NCI-H187 treated with DMSO at 0.1 percent for 48 hours (cell line): ENCODE data around the gene HCRT.
"Not testable (repeated sequence)": the region's sequence is repeated elsewhere in the genome, so short reads cannot be mapped to it uniquely, and the experiment has no call there.

ENCODE experiments used
- DNase-seq: peaks from one replicate; lab custom pipeline; 2025; lab: John Stamatoyannopoulos, UW

HCRT gene

GRCh38 chr17:42184713-42185620, at the start of gene HCRT:
TSS of gene HCRT (minus strand) at chr17:42185452. CDS start at chr17:42185365, 87 bp downstream.
- no peak for DNase-seq

- DNase-seq: no peak
Observed at GRCh38 chr17:42233994-42234393, 48.7 kb upstream of the HCRT start.

GRCh38 chr17:42233156-42233555, 47.9 kb upstream of the HCRT start:
- no peak for DNase-seq

- DNase-seq: no peak
Observed at GRCh38 chr17:42230225-42230624, 45.0 kb upstream of the HCRT start.

- DNase-seq: no peak
Observed at GRCh38 chr17:42227849-42228700, 42.8 kb upstream of the HCRT start.

- DNase-seq: no peak
Observed at GRCh38 chr17:42225646-42226045, 40.4 kb upstream of the HCRT start.

- DNase-seq: no peak
Observed at GRCh38 chr17:42224651-42225050, 39.4 kb upstream of the HCRT start.

- DNase-seq: no peak
Observed at GRCh38 chr17:42221886-42222745, 36.9 kb upstream of the HCRT start.

- DNase-seq: not testable (repeated sequence)
Observed at GRCh38 chr17:42219280-42219679, 34.0 kb upstream of the HCRT start.

- DNase-seq: no peak
Observed at GRCh38 chr17:42214156-42214555, 28.9 kb upstream of the HCRT start.

GRCh38 chr17:42212382-42212781, 27.1 kb upstream of the HCRT start:
- no peak for DNase-seq

GRCh38 chr17:42211921-42212341, 26.7 kb upstream of the HCRT start:
- not testable (repeated sequence) for DNase-seq

GRCh38 chr17:42210046-42210445, 24.8 kb upstream of the HCRT start:
- no peak for DNase-seq

GRCh38 chr17:42206153-42206612, 20.9 kb upstream of the HCRT start:
- DNase-seq: not testable (repeated sequence)

- no peak for DNase-seq
Observed at GRCh38 chr17:42203354-42203753, 18.1 kb upstream of the HCRT start.

- DNase-seq: no peak
Observed at GRCh38 chr17:42202696-42203095, 17.4 kb upstream of the HCRT start.

- DNase-seq: no peak
Observed at GRCh38 chr17:42202159-42202558, 16.9 kb upstream of the HCRT start.

- no peak for DNase-seq
Observed at GRCh38 chr17:42201458-42201772, 16.2 kb upstream of the HCRT start.

- no peak for DNase-seq
Observed at GRCh38 chr17:42200706-42201457, 15.6 kb upstream of the HCRT start.

GRCh38 chr17:42199416-42200011, 14.3 kb upstream of the HCRT start:
- DNase-seq: no peak

- no peak for DNase-seq
Observed at GRCh38 chr17:42198897-42199296, 13.6 kb upstream of the HCRT start.
